GM18867 (cell line): Measurements from ENCODE around the gene ARL15.

Source experiments
- ATAC-seq: cut with Tn5 transposase; IDR thresholded peaks from one replicate; pipeline ENCODE4 v1.9.1; 2021; ENCODE audit warnings: mild to moderate bottlenecking, moderate library complexity; ENCODE audit not compliant: unreplicated experiment

ARL15 gene

DNA sequence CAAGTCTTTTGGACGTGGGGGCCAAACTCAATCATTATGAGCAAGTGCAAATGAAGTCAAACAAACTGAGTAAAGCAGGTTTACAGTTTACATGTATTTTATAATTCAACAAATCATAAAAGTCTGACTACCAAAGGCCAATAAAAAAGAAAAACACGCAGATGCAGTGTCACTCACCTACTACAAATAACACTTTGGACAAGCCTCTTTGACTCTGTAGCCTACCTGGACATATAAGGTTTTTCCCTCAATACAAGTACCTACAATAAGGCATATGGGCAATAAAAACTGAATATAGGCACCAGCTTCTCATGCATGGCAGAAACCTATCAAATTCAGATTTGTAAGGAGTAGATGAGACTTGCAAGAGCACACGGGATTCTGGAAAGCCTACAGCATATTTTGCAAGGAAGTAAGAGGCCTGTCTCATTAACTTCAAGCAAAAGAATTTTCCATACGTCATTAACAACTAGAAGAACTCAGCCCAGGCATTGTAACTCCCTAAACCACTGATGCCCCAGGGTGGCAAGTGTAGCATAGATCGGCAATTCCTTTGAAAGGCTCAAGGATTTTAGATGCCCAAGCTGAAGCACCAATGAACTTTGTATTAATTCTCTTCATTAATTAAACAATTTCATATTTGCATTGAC is 21.7 kb downstream of the ARL15 start:
- no peak for ATAC-seq

DNA sequence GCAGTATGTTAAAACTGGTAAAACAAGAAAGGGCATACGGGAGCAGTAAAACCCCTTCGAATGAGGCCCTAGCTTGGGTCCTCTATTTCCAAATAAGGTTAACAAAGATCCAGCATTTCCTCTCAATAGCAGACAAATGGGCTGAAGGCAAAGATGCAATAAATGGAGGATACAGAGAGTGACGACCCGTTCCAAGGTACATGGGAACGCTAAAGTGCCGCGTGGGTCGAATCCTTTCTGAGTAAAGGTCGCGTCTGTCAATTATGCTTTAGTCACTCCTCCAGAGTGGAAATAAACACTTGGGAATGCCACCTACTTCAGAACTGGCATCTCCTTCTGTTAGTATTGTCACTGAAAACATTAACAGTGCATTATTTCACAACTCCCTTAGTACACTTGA is 24.7 kb downstream of the ARL15 start:
- no peak for ATAC-seq

DNA sequence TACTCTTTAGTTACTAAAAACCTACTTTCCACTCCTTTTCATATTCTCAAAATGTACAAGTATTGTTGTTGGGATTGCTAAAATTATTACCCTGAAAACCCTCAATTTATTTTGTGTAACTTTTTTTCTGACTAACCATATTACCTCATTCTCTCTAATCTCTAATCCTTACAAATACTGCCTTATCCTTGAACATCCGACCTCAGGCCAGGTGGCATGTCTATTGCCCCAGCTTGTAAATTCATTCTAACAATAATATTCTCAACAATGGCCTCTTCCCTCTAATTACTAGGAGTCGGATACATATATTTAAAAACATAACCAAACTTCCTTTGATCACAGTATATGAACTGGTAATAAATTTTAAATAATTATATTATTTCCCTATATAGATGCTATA is 25.8 kb downstream of the ARL15 start:
- no peak for ATAC-seq

DNA sequence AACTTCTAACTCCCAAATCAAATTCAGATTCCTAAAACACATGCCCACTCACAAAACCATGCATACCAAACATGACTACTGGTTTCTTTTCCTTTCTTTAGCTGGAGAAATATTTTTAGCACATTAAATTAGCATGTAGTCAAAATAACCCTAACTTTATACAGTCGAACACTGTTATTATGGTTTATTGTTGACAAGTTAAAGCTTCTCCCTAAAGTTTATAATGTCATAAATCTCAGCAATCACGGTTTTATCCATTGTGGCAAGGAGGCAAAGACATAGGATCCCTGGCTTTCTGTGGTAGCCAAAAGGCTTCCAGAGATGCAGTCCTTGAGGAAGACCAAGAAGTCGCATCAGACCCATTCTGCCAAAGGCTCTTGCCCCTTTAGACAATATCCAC is 27.5 kb downstream of the ARL15 start:
- ATAC-seq, result no peak

DNA sequence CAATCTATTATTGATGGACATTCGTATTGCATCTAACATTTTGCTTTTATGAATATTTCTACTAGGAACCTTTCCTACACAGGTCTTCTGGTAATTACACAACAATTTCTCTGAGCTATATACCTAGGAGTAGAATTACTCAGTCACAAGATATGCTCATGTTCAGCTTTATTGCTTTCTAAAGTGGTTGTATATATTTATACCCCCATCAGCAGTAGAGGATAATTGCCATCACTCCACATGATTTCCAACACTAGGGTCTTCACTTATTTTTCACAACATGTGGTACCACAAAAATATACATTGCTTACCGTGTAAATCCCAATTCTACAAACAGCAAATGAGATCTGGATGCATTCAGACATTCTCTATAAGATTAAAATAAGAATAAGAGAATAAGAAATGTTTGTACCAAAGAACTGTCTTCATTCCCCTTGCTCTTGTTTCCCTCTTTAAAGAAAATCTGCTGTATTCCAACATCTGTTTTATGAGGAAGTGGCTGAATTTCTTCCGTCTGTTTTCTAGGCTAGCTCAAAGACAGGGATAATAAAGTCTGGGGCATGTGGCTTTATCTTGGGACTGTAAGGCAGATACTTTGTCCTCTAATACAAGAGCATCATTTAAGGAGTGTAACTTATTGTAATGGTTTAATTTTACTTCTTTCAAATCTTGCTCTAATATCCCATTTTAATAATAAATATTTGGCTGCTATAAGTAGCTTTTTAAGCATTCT is 28.2 kb downstream of the ARL15 start:
- ATAC-seq, result no peak

DNA sequence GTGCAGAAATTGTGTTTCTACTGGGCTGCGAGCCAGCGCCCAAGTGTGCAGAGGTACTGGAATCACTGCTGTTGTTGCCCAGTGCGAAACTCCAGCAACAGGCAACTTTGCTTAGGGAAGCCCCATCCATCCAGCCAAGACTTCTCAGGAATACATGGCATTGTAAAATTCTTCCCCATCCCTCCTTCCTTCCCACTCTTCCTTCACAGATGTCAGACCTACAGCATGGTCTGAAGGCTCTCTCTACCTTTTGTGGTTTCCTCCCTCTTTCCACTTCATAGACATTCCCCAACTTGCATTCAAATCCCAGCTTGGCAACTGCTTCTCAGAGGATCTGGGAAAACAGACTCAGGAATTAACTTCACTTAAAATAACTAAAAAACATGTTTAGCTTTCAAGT is 30.4 kb downstream of the ARL15 start:
- no peak for ATAC-seq

DNA sequence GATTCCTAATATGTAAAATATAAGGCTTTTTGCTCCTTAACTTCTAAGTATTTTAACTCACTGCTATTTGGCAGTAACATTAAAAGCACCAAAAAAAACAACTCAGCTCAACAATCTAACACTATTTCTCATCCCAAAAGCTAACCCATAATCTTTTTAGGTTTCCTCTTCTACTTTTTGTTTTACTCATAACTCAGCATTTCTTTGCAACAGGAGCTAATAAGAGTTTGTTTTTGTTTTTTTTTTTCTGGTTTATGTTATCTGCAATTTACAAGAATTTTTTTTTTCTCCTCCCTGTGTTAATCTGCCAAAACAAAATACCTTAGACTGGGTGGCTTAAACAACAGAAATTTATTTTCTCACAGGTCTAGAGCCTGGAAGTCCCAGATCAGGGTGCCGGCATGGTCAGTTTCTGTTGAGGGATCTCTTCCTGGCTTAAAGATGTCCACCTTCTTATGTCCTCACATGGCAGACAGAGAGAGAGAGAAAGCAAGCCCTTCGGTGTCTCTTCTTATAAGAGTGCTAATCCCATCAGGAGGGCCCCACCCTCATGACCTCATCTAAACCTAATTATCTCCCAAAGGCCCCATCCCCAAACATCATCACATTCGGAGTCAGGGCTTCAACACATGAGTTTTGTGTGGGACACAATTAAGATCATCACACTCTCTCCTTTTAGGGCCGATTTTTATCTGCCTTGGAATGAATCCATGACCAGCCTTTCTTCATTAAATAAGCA is 31.2 kb downstream of the ARL15 start:
- ATAC-seq, result no peak

DNA sequence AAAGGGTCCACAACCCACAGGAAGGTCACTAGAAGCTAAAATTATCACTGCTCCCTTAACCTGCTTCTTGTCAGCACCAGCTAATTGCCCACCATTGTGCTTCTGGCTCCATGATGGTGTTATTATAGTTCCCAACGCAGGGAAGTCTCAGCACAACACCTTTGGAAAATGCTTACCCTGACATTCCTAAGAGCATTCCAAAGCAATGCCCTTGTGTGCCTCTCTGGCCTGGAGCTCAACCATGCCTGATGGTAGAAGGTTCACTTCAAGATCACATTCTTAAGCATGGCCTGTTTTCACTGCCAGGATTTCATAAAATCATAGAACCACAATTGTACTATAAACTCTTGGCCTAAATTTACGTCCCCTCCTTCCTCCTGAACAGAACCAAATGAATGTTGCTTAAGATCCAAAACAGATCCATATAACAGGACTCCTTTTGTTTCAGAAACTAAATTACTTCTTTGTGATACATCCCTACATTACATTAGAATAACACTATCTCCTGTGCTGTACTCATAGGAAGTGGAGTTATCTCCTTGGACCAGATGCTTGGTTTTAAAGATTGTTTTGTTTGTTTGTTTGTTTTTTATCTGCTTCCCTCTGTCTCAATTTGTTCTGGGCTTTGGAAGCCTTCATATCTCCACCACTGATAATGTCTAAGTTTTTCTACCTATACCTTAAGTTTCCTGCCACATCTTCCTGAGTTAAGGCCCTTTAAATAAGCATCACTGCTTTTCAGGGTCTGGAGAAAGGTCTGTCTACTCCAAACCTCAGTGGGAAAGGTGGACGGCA is 32.1 kb downstream of the ARL15 start:
- ATAC-seq, result no peak

DNA sequence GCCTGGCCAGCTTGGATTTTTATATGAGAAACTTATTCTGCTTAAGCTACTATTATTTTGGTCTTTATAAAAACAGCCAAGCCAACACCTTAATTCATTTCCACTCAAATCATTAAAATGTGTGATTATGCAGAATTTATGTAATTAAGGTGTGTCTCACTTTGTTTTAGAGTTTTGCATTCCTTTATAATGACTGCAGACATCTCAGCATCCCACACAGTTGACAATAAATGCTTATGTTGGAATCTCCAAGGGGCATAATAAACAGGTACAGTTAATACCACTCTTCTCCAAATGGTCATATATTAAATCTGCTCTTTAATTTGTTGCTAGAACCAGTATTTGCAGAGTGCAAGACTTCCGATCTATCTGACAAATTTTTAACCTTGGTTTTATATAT is 34.3 kb downstream of the ARL15 start:
- ATAC-seq, result no peak

DNA sequence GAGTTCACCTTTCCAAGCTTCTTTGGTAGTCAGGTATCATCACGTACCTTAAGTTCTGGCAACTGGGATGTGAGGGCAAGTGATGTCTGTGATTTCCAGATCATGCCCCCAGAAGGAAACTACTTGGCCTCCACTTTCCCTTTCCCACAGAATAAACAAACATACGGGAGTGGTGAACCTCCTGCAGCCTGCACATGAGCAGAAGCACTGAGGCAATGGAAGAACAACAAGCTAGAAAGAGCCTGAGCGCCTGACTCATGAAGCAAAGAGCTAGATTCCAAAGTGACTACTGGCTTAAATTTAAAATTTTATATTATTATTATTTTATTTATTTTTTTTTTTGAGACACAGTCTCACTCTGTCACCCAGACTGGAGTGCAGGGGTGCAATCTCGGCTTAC is 35.0 kb downstream of the ARL15 start:
- ATAC-seq, result no peak

DNA sequence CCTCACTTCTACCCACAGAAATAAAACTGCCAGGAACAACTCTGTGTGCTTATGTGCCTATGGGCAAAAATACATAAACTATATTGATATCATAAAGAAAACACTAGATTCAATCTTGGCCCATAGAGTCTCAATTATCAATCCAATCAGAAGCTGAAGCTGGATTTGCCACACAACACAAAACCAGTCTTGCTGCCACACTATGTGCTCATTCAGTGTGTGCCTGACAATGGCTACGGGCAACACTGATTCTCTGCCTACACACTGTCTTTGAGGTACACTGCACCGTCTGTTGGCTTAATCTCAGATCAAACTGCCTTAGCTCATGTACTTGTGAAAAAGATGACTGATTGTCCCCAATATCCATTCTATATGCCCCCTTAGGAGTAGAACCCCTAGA is 35.4 kb downstream of the ARL15 start:
- ATAC-seq, result no peak

DNA sequence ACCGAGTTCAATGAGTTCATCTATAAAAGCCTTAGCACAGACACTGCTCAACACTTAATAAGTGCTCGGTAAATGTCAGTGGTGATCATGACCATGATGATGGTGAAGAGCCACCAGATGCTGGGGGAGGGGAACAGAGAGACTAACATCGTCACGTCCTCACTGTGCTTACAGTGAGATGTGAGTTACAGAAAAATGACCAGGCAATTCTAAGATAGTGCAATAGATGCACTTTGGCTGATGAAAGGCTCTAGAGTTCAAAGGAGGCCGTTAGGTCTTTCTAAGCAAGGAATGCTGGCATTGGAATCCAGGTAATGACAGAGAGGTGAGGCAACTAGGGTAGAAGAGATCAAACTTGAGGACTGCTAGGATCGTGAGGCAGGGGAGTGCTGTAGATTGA is 36.7 kb downstream of the ARL15 start:
- ATAC-seq, result no peak

DNA sequence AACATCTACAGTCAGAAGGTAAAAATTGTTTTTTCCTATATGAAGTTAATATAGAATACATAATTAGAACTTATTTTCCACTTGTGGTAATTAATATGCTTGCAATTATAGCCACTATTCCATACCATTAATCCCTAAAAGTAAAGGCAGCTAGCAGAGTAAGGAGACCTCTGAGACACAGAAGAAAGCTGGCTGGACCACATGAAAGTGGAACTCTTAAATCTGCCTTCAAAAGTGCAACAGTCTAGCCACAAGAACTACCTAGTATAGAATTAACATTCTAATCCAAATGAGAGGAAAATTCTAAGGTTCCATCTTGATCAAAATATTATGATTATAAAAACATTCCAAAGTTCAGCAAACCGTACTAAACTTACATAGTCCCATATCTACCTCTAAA is 37.6 kb downstream of the ARL15 start:
- no peak for ATAC-seq

DNA sequence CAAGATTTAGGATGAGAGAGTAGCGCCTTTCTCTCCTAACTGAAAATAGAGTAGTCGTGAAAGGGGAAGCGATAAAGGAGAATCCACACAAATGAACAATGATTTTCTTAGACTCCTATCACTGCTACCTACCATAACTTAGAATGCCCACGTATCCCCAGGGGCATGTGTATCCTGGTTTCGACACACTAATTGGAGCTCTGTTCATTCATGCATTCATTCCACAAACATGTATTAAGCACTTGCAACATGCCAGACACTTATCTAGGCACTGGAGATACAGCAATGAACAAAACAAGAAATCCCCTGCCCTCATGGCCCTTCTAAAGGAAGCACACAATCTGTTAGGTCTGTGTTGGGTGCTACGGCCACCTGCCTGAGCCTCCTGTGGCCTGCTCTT is 40.0 kb downstream of the ARL15 start:
- ATAC-seq, result no peak

DNA sequence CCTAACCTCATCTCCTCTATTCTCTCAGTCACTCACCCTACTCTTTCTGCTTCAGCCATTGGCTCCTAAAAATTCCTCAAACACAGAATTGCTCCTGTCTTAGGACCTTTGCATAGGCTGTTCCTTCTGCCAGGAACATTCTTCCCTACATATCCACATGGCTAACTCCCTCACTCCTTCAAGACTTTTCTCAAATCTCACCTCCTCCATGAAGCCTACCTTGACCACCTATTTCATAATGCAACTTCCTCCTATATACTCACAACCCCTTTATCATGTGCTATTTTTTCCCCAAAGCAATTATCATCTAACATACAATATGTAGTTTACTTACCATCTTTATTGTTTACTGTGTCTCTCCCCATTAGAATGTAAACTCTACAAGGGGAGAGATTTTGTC is 45.8 kb downstream of the ARL15 start:
- no peak for ATAC-seq

DNA sequence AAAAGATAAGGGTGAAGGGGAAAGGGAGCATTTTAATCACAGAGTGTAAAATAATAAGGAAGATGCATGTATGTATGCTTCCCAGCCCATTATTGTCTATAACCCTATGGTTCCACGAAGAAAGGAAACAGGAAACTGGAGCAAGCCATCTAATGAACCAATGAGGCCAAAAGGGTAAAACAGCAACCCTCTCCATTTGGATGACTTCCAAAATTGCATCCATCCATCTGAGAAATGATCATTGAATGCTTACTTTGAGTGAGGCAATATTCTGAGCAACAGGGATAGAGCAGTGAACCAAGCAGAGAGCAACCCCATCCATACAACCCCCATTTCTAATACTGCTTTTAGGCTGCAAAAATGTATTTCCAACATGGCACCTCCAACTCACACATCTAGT is 46.9 kb downstream of the ARL15 start:
- no peak for ATAC-seq

DNA sequence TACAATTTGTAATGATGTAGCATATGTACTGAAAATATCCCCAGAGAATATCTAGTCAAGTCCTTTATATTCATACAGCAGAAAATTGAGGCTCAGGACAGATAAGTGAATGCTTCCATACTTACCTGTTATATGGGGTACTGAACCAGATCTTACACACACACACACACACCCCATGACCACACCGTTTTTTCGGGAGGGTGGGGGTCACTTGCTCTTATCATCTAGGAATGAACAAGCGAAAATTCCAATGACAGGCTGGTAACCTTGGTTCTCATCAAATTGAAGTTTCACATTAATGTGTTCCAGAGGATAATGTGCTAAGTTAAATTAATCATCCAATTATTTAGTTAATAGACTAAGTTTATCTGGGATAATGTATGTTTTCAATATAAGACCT is 48.8 kb downstream of the ARL15 start:
- no peak for ATAC-seq

DNA sequence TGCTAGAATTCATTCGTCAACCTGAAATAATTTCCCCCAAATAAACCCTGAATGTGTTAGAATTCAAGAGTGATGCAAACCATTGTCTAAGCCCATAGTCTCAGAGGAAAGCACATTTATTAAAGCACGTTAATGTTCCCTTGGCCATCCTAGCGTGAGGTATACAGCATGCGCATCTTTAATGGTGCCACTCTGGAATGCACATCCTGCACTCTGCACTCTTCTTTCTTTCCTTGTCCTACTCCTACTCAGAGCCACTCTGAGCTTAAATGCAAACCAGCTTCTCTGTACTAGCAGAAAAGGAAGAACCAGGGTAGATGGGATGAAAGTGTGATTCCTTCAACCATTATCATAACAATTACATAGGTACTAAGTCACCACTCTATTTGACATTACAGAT is 50.4 kb downstream of the ARL15 start:
- ATAC-seq, result no peak

DNA sequence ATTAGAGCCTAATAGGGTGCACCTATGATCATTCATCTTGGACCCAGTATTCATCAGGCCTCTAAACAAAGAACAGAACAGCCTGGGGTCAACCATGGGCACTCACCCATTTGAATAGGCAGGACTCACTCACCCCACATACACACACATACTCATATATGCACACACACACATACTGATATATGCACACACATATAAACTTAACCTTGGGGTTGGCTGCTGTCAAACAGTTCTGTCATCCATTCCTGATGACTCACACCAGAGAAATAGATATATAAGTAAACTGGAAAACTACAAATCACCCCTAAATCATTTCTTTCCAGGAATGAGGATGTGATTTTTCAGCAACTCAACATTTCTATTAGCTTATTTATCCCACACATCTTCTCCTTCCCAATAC is 51.3 kb downstream of the ARL15 start:
- ATAC-seq, result no peak

DNA sequence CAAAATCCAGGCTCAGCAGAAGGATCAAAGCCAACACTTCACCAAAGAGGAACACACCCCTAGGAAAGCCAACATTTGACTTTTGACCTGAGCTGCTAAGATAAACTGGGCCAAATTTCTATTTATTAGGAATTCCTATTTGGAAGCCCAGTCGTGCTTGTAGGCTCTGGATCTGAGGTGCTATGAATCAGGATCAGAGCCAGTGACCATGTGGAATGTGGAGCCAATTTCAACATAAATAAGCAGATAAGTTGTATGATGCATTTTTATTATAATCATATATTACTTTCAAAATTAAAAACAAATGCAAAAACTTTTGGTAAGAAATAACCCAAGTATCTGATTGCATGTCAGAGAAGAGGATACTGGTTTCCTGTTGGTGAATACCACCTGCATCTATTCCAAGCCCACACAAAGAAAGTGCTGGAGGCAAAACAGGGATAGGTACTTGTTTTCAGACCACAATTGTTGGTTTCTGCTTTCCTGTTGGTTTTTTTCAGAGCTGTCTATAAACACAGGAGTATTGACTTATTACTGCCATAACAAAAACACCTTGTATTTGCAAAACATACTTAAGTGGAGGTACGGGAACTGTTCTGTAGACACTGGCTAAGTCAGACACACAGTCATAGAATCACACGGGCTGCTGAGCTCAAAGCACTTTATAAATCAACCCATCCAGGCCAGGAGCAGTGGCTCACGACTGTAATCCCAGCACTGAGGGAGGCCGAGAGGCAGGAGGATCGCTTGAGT is 52.8 kb downstream of the ARL15 start:
- ATAC-seq, result no peak
